ENCODE measurements around the gene JARID2. TPM values are rescaled to one million over a fixed set of nuclear protein-coding genes. Genes with fewer than 3 reads are reported as not detected.
A peak's percentile ranks its signal among the peaks of the same experiment; 100 is the strongest.

Gene JARID2
- total RNA-seq, 1 donor from 2014 or later, result 3.8 TPM

DNA sequence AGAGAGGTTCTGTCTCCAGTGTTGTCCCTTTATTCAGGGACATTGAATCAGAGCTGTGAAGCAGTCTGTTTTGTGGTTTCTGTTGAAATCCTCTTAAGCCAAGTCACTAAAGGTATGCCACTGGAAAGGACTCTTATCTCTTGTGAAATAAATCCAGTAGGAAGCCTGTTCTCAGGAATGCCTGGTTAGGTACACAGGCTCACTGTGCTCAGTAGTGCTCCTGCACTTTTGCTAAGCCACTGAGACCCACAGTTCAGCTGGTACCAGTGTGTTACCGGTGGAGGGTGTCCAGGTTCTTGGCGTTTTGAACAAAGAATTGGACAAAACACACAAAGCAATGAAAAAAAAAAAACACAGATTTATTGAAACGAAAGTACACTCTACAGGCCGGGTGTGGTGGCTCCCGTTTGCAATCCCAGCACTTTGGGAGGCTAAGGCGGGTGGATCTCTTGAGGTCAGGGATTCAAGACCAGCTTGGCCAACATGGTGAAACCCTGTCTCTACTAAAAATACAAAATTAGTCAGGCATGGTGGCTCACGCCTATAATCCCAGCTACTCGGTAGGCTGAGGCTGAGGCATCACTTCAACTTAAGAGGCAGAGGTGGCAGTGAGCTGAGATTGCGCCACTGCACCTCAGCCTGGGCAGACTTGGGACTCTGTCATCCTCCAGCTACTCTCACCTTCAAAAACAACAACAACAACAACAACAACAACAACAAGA, 186.1 kb downstream of the JARID2 start:
- DNase-seq (ENCODE audit: low spot score) (no peak), ATAC-seq (peak; percentile 82)

DNA sequence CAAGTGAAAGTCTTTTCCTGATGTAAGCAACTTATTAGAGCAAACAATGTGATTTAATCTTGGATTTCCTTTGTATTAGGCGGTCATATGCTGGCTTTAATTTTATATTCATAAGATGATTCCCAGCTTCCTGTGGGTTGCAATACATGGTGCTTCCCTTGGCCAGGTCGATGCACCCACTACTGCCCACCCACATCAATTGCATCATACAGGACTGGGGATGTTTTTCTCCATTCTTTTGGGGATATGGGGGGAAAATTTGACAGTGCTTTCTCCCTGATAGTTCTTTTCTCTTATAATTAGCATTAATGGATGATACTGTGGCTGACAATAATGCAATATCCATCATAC, 187.6 kb downstream of the JARID2 start:
- DNase-seq (ENCODE audit: low spot score) (no peak), ATAC-seq (no peak)

DNA sequence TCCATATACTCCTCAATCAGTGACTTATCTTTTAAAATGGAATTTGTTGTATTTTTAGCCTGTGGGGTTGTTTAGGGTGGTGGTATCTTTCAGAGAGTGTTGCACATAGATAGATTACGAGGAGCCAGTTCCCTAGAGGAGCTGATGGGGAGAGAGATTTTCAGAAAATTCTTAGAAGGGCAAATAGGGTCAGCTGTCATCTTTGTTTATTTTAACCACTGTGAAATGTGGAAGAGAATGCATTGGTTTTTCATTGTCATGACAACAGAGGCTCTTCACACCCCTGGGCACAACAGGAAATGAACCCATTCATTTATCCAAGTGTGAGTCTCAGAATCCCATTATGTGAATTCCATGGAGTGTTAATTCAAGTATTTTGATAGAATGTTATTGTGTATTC, 188.4 kb downstream of the JARID2 start:
- no peak for DNase-seq (ENCODE audit: low spot score)
- no peak for ATAC-seq

DNA sequence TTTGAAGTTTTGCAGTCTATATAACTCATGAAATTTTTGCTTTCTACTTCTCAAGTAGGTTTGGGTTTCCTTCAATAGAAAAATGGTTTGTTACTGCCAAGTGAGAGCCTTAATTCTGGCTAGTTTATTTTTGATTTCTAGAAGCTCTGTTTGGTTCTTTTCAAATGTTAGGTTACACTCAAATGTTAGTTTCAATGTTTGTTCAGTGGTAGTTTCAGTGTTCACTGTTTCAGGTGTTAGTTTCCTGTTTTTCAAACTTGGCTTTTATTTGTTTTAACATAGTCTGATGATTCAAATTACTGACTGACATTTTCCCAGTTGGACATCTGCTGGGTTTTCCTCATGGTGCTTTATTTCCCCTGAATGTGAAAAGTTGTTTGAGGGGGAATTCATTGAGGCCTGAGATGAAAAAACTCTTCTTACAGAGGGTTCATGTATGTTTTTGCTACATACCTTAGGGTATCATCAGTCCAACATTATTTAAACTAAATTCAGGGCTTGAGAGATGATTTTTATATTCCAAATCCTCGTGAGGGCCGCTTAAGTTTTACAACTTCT, 189.0 kb downstream of the JARID2 start:
- ATAC-seq (no peak), DNase-seq (ENCODE audit: low spot score) (no peak)

DNA sequence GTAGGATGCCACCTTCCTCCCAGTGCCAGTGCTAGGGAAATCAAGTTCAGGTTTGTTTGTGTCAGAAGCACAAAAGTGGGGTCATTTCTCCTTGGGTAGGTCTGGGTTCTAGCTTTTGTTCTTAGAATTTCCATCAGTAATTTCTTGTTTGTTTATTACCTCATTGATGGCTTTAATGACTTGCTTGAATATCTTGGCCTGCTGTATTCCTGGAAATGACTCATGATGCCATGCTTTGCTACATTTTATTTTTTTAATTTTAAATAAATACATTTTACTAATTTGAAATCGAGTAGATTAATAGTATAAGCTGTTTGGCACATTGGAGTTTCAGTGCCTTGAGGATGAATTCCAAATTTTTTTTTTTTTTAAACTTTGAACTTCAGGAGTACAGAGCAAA, 189.6 kb downstream of the JARID2 start:
- DNase-seq (ENCODE audit: low spot score) (no peak), ATAC-seq (no peak)

DNA sequence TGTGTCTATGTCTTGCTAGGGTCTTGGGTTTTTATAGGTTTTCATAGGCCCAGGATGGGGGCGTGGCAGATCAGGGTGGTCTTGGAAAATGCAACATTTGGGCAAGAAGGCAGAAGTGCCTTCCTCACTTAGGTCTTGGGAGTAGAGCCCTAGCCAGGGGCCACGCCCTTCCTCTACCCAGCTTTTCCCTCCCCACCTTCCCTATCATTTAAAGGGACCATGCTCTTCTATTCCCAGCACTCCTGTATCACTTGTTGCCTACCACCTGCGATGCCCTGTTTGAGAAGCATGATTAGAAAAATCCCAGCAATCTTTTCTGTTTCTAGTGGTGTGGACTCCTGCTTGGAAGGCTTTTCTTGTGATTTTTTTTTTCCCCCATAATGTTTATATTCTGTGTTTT, 190.6 kb downstream of the JARID2 start:
- DNase-seq (ENCODE audit: low spot score) (no peak), ATAC-seq (no peak)

DNA sequence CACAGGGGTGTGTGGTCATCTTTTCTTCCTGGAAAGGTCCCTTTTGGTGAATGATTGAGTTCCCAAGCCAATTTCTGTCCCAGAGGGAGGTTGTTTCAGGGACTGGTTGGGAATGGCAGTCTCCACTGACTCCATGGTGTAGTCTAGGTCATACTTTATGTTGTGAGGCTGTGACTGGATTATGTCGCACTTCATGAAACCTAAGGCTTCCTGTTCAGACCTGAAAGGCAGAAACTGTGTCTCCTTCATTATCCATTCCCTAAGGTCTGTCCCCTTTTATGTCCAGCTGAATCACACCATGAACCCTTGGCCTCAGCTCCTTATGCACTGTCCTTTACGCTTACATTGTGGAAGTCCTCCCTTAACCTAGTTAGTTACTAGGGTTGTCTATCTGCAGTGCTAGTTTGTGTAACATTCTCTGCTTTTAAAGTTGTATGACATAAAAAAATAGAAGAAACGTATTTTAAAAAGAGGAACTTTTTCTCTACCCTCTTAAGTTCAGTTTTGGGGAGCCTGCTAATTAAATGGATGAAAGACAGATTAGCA, 191.3 kb downstream of the JARID2 start:
- DNase-seq (ENCODE audit: low spot score), result no peak
- ATAC-seq, result no peak

DNA sequence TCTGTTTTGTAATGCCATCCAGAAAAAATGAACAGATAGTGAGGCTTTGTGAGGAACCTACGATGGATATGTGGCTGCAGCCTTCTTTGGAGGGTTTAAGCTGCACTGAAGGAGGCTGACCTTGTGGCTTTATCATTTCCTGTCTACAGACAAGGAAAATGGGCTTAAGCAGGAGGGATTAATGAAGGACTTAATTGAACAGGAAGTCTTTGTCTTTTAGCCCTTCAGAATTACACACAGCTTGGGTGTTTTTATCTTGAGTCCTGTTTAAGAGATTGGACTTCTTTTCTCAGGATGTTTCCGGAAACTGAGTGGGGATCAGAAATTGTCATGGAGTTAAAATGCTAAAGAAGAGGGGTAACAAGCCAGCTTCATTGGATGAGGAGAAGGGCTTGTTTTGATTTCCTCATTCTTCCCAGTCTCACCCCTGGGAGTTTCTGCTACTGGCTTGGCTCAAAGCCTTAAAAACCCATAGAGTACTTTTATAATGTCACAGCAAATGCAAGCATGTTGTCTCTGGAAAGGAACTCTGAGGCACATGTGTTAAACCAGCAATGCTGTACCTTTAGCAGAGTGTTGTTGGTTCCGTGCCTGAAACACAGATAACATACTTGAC, 193.6 kb downstream of the JARID2 start:
- ATAC-seq, result no peak

DNA sequence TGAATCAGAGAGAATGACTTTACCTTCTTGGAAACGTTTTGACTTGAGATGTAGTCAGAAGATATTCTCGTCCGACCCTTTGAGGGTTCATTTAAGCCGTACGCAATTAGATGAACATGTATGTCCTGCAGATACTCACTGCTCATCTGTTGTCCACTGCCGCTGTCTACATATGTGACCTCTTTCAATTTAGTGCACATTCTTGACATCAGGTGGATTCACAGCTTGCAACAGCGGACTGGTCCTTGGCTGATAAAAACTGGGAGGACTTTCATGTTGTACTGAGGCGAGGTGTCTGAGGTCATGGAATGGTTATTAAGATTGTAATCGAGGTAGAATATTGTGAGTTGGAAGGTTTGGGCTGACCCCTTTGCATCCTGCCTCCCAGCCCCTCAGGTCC, 194.2 kb downstream of the JARID2 start:
- no peak for ATAC-seq
- DNase-seq (ENCODE audit: low spot score), result no peak

More for the DNA sequence above, 193.6 kb downstream of the JARID2 start:
- no peak for DNase-seq (ENCODE audit: low spot score)

DNA sequence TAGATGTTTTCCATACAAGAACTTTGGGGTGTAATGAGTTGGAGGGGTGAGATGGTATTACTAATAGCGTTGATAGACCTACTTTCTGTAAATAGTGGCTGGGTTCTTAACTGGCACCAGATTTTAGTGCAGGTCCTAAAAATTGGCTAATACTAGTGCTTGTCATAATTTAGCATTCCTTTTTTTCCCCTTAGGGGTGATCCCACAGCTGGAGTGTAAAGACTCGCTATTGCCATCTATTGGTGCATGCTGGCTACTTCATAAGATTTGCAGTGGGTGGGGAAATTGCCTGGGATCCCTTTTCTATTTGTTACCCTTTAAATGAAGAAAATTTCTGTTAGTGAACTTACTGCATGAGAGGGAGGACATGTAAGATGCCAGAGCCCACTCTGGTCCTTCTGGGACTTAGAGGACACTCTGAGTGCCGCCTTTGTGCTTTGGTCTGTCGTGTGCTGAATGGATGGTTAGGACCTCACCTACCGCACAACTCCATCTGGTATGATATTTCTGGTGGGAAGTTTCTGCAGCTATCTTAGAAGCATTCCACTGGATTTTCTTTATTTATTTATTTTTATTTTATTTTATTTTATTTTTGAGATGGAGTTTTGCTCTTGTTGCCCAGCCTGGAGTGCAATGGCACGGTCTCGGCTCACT, 195.5 kb downstream of the JARID2 start:
- ATAC-seq (peak; percentile 82), DNase-seq (ENCODE audit: low spot score) (no peak)

DNA sequence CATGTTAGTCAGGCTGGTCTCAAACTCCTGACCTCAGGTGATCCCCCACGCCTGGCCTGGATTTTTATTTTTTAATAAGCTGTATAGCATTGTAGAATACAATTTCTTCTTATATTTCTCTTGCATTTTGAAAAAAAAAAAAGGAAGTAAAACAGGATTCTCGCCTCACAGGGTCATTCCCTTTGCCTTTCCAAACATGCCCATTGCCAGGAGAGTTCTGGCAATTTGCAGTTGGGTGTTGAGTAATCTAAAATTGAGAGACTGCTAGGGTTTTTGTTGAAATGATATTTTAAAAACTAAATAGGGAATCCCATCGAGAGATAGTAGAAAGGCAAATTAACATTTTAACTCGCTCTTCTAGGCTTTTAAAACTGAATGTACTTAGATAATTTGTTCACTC, 196.1 kb downstream of the JARID2 start:
- DNase-seq (ENCODE audit: low spot score) (no peak), ATAC-seq (peak; percentile 73)

DNA sequence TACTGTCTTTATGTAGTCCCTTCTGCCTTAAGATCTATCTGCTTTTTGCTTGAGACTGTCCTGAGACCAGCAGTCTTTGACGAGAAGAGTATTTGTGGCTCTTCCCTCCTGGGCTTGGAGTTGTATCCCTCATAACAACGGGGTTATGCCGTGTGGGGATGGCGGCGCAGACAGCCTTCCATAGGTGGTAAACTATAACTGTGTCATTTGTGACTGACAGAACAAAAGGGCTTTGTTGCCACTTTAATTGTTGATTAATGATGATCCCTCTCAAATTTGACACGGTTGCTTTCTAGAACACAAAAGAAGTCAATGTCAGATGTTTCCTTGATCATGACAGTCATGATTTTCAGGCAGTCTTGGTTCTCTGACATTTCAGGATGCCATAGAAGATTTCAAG, 196.6 kb downstream of the JARID2 start:
- DNase-seq (ENCODE audit: low spot score) (no peak), ATAC-seq (no peak)

DNA sequence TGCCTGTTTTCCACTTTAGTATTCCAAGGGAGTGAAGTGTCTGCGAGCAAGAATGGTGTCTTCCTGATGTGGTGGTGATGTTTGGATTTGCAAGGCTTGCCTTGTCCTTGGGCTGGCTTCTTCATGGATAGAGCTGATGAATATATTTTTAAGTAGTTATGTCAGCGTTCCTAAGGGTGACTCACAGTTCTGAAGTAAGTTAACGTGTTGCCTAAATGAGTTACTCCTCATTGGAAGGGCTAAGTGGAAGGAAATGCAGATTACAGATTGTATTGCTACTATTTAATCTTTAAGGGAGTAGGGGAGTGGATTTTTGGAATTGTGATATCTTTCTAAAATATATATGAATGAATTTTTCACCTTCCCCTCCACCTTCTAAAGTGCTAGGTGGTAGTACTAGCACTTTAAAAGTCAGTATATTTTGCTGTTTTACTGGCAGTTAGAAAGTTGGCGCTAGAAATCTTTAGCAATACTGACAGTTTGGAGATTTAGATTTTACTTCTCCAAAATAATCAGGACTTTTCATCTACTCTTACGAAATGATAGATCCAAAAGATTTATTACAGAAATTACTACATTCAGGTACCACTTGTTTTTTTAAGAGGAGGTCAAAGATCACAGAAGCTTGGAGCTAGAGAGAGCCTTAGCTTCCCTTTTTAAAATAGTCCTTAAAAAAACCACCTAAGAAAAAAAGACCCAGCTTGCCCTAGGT, 197.4 kb downstream of the JARID2 start:
- ATAC-seq (no peak), DNase-seq (ENCODE audit: low spot score) (no peak)

DNA sequence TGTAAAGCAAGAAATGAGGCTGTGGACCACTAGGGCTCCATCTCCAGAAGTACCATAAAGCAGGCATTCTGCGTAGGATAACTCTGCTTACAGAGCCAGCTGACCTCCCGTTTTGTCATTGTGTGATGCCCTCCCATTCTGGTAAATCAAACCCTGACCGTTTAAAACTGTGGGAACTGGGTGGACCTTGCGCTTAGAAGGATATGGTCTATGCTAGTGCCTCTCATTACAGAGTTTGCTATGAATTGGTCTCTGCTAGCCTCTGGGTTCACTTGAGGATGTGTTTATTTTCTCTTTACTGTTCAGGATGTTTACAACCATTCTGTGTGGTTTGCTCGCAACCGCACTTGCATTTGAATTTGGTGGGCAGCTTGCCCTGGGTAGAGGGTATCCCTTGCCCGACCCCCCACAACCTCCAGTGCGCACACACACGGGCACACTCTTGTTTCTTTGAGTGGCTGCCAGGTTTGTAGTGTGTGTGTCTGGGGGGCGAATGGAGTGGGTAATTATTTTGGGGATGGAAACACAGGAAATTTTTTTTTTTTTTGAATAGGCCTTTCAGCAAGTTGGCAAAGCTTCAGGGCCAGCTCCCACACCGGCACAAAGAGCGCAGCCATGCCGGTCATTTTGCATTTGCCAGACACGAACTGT, 198.3 kb downstream of the JARID2 start:
- no peak for DNase-seq (ENCODE audit: low spot score)

DNA sequence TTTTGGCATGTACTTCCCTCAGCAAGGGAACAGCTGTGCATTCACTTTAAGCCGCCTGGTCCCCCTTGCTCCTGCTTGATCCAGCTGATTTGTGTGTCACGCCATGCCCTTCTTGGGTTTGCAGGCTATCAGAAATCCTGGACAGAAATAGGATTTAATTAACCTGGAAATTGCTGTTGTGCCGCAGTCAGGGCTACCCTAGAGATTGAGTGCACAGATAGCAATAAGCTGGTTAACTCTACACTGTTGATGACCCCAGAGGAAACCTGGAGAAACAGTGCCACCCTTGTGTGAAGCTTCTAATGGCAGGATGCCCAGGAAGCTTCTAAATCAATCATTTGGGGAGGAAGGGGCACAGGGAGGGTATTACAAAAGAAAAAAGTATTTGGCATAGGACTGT, 199.0 kb downstream of the JARID2 start:
- DNase-seq (ENCODE audit: low spot score), result no peak
- peak; percentile 49 for ATAC-seq

More for the DNA sequence above, 198.3 kb downstream of the JARID2 start:
- ATAC-seq, result no peak

DNA sequence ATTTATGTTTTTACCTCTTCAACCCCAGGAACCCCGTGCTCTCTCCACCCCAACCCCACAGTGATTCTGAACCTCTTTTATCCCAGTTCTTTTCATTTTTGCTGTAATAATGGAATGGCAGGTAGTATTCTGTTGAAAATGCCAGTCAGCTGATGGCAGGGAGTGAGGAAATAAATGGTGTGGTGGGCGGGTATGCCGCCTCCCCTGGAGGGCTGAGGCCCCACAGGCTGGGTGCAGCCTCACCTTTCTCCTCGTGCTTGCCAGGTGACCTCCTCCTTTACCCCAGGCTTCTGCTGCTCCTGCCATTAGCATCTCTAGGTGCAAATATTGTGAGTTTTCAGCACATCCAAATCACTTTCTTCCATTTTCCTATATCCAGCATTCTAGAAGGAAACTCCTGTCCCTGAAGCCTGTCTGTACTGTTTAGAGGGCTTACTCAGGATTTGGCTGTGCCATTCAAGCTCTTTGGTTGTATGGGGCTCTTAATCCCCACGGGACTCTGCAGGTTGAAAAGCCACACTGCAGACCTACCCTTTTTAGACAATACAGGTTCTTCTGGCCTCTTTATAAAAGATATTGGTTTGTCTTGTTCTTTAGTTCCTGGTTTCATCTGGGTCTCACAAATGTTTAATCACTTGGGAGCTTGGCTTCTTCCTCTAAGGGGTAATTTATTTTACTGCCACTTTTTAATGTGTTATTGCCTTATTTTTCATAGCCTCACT, 201.8 kb downstream of the JARID2 start:
- no peak for DNase-seq (ENCODE audit: low spot score)
- no peak for ATAC-seq

DNA sequence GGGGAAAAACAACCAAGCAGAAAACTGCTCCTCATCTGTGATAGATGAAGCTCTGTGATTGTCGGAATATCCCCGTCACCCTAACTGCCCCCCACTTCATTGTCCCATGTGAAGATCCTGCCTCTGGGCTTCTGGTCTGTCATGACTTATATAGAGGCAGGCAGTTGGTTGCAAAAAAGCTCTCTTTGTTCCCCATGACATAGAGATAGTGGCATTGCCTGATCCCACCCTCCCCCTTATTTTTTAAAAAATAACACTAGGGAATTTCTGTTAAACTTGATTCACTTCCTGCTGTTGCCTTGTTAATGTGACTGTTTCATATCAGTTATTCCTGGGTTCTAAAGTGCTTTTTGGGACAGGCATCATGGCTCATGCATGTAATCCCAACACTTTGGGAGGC, 203.1 kb downstream of the JARID2 start:
- ATAC-seq (no peak), DNase-seq (ENCODE audit: low spot score) (no peak)

DNA sequence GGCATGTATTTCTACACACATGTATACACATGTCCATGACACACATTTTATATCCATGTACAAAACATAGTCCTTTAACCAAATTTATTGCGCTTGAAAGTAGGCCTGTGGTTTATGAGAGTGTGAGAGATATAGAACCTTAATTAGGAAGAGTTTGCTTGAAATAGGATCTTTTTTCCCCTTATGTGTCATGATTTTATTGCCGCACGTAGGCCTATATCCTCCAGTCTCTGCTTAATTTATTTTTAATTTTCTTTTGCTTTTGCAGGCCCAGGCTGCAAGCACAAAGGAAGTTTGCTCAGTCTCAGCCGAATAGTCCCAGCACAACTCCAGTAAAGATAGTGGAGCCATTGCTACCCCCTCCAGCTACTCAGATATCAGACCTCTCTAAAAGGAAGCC, 205.9 kb downstream of the JARID2 start:
- no peak for DNase-seq (ENCODE audit: low spot score)

DNA sequence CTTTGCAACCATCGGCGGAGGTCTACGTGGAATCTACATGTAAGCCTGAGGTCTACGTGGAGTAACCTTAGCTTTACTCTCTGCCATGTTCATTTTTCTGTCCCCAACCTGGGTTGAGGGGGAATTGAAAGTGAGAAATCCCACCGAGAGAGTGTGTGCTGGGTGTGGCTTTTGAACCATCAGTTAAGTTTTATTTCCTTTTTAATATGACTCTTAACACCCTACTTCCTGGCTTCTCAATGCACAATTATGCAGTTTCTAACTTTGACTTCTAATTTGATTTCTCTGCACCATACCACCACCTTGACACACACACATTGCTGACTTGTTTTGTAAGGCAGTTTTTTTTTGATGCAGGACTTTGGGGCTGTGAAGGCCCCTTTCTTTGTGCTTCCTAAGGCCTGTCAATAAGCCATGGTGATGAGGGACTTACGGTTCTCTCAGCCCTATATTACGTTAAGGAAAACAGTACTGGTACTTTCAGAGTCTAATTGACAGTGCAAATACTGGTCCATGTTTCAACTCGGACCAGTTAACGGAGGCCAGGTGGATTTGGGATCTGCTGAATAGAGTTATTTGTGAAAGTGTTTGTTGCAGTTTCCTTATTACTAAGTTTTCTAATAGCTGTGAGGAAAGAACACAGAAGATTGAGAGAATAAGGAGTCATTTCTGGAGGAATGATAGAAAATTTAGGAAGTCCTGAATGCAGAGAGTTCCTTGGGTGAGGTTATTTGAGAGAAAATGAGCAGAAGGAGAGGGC, 206.5 kb downstream of the JARID2 start:
- ATAC-seq, result no peak
- no peak for DNase-seq (ENCODE audit: low spot score)

More for the DNA sequence above, 205.9 kb downstream of the JARID2 start:
- ATAC-seq, result no peak

Data from left lobe of liver (tissue), 2 donors.